ENCODE data around the gene KIF3C.
"Not testable (repeated sequence)": the region's sequence is repeated elsewhere in the genome, so short reads cannot be mapped to it uniquely, and the experiment has no call there.

The KIF3C gene

DNA sequence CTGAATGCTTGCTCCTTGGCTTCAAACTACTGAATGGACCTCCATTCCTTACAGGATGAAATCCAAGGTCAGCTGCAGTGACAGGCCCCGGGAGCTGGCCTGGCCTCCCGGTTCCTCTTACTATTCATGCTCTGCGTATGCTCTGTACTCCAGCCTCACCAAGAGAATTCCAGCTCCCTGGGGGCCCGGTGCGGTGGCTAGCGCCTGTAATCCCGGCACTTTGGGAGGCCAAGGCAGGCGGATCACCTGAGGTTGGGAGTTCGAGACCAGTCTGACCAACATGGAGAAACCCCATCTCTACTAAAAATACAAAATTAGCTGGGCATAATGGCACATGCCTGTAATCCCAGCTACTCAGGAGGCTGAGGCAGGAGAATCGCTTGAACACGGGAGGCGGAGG is 23.7 kb downstream of the KIF3C start:
- DNase-seq: not testable (repeated sequence)

DNA sequence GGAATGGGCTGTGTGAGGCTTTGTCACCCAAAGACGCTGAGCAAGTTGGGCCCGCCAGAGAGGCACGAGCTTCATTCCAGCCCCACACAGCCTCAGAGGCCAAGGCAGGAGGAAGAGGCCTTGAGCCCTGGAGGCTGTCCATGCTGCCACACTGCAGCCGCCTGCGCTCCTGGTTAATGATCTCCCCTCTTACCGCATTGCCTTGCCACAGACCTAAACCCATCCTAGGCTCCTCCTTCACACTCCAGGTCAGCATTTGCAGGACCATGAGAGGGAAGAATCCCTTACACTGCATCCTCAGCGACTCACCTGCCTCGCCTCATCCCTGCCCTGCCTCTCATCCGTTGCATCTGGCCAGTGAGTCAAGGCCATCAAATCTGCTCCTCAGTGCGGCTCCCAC is 24.6 kb downstream of the KIF3C start:
- no peak for DNase-seq

DNA sequence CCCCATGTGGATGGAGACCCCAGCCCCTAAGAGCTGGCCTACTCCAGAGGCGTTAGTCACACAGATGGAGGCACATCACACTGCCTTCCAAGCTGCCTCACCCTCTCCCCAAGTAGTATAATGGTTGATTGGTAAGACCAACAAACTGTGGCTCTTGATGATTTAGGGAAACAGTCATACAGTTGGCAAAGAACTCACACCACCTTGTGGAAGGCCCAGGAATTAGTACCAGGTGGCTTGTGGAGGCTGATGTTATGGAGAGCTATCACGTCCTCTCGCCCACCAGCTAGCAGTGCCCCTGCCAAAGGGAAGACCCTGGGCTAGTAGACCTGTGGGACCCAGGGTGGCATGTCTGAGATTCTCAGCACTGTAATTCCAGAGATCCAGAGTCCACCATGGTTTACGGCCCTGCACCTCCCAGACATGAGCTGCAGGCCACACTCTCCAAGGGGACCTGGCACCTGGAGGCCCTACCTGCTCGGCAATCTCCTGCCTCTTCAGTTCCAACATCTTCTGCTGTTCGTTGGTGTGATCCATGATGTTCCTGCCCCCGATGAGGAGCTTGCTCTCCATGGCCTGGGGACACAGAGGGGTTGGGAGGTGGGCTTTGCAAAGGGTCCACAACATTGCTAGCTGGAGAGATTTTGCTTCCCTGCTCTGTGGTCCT is 26.3 kb downstream of the KIF3C start:
- DNase-seq: no peak

DNA sequence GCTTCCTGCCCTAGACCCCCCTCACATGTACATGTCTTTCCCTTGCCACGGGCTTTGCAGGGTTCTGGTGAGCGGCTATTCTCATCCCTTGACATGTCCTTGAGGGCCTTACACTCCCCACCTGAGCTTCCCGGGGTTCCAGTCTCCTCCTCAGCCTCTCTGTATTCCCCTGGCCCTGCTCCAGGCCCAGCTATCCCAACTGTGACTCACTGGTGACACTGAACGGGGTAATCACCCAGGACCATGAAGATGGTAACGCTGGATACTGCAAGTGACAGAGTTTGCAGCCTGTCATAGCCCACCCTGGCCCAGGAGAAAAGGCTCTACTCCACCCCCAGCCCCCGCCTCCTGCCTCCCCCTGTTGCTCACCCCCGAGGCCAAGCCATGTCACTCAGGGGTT is 27.3 kb downstream of the KIF3C start:
- no peak for DNase-seq

GRCh38 chr2:25954199-25954752 is 28.0 kb downstream of the KIF3C start:
- no peak for DNase-seq

DNA sequence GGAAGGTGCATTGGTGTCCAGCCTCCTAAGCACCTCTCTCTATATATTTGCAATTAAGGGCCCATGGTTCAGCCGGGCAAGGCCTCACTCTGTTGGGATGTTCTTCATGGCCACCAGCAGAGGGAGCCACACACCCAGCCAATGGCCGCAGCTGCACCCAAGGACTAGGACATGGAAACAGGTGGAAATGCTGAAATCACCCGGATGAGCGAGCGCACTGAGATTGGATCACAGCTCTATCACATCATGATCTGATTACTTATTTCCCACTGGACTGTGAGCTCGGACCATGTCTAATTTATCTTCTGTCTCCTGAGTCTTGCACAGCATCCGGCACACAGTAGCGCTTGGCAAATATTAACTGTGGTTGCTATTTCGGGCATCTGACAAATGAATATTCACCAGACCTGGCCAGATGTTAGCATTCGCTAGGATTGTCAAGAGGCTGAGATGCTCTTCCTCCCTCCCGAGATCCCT is 31.2 kb downstream of the KIF3C start:
- peak; percentile 81 for DNase-seq

DNA sequence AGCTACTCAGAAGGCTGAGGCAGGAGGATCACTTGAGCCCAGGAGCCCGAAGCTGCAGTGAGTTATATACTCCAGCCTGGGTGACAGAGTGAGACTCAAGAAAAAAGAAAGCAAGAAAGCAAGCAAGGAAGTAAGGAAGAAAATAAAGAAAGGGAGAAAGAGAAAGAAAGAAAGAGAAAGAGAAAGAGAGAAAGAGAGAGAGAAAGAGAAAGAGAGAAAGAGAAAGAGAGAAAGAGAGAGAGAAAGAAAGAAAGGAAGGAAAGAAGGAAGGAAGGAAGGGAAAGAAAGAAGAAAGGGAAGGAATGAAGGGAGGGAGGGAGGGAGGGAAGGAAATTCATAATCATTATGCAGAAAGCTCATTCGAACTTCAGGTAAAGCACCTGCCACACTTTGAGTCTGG is 33.9 kb downstream of the KIF3C start:
- no peak for DNase-seq

DNA sequence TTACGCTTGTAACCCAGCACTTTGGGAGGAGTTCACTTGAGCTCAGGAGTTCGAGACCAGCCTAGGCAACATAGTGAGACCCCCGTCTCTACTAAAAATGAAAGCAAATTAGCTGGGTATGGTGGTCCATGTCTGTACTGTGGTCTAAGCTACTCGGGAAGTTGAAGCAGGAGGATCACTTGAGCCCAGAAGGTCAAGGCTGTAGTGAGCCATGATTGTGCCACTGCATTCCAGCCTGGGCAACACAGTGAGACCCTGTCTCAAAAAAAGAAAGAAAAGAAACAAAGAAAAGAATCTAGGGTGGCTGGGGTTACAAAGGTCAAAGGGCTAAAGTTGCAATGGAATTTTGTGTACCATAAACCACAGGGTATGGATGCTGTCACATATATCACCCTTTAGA is 41.3 kb downstream of the KIF3C start:
- no peak for DNase-seq

- DNase-seq: no peak
These were observed 43.0 kb downstream of the KIF3C start for GRCh38 chr2:25939257-25939668.

- no peak for DNase-seq
These were observed 44.0 kb downstream of the KIF3C start for GRCh38 chr2:25938345-25938744.

DNA sequence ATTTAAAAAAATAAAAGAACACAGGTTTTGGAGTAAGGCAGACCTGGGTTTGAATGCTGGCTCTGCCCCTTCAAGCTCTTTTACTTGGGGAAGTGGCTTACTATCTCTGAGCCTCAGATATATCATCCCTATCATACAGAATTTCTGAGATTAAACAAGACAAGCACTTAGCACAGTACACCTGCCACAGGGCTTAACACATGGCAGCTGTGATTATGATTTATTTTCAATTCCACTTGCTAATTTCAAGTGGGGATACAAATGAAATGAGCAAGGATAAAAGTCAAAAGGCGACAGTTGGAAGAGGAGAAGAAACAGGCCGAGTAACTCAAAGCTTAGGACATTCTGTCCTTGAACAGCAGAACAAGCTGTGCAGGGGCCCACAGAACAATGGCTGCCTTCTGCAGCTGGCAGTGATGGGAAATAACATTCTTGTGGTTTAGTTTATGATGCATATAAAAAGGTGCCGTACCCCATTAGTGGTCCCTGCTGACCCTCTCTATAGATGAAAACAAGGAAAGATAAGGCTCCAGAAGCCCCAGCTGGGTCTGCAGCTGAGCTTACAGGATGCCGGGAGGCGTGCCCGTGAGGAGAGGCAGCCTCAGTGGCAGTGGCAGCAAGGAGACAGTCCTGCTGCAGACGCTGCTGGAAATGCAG is 45.3 kb downstream of the KIF3C start:
- no peak for DNase-seq

GRCh38 chr2:25933622-25934021 is 48.7 kb downstream of the KIF3C start:
- DNase-seq: no peak

DNA sequence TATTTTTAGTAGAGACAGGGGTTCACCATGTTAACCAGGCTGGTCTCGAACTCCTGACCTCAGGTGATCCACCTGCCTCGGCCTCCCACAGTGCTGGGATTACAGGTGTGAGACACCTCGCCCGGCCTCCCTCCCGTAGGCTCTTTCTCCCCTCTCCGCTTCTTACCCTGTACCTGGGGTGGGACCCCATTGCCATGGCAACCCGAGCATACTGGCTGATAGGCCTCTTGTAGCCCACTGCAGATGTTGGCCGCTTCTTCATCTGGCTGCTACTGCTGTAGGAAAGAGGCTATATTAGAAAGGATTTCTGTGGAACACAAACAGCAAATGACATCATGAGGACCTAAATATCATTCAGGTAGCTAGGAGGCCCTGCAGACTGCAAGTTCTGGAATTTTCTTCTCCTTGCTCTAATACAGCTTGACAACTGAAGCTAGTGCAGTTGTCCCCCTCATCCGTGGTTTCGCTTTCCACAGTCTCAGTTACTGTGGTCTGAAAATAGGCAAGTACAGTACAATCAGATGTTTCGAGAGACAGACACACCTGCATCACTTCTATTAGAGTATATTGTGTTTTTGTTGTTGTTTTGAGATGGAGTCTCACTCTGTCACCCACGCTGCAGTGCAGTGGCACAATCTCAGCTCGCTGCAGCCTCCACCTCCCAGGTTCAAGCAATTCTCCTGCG is 52.4 kb downstream of the KIF3C start:
- DNase-seq: no peak

- no peak for DNase-seq
These were observed 53.6 kb downstream of the KIF3C start for GRCh38 chr2:25928668-25929067.

DNA sequence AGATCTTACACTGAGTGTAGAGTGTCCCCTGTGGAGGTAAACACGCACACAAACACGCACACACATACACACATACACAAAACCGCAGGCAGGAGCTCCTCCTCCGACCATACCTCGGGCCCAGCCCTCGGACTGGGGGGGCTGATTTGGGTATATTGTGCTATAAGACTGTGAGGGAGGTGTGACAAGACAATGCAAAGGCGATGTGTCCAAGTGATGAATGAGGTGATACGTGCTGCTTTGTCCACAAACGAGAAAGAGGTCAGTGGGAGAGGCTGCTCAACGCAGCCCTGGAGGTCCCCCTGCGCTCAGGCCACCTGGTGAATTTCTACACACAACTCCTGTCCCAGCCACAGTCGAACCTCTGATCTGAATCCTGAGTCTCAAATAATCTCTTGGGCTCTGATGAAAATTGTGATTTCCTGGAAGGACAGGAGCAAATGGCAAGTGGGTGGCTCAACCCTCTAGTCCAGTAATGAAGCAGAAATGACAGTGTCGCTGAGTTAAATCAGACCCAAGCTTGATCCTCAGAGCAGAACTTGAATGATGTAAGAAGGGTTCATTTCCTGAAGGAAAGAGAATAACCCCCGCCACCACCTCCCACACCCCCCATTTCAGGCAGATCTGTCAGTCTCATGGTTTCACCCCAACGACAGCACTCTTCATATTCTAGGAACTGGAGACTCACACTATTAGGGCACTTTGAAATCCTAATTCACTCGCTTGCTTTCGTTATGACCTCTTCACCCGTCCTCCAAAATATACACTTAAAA is 55.1 kb downstream of the KIF3C start:
- no peak for DNase-seq

GRCh38 chr2:25922501-25922900 is 59.8 kb downstream of the KIF3C start:
- DNase-seq: no peak

- no peak for DNase-seq
These were observed 61.4 kb downstream of the KIF3C start for GRCh38 chr2:25920786-25921415.

GRCh38 chr2:25920336-25920735 is 62.0 kb downstream of the KIF3C start:
- DNase-seq: no peak

DNA sequence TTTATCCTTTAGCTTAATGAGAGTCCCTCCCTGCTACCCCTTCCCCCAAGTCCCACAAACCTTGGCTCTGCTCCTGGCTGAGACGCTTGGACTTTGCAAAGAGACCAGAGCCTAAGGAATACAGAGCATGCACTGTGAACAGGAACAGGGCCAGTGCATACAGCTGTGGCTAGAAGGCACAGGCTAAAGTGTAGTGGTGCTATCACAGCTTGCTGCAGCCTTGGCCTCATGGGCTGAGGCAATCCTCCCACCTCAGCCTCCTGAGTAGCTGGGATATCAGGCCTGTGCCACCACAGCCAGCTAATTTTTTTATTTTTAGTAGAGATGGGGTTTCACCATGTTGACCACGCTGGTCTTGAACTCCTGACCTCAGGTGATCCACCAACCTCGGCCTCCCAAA is 64.5 kb downstream of the KIF3C start:
- no peak for DNase-seq

DNA sequence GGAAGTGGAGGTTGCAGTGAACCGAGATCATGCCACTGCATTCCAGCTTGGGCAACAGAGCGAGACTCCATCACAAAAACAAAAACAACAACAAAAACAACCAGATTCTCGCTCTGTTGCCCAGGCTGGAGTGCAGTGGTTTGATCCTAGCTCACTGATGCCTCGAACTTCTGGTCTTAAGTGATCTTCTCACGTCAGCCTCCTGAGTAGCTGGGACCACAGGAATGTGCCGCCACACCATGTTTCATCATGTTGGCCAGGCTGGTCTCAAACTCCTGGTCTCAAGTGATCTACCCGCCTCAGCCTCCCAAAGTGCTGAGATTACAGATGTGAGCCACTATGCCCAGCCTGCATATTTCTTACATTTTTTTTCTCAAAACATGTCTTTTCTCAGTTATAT is 64.9 kb downstream of the KIF3C start:
- DNase-seq: not testable (repeated sequence)

GRCh38 chr2:25915944-25916772 is 66.1 kb downstream of the KIF3C start:
- DNase-seq: peak; percentile 58

GRCh38 chr2:25915411-25915810 is 66.9 kb downstream of the KIF3C start:
- DNase-seq: not testable (repeated sequence)
